HG02938 (cell line): ENCODE measurements around the gene TERT.
"Not testable (repeated sequence)": the region's sequence is repeated elsewhere in the genome, so short reads cannot be mapped to it uniquely, and the experiment has no call there.

Experiments
- ATAC-seq: cut with Tn5 transposase; IDR thresholded peaks from one replicate; pipeline ENCODE4 v1.9.1; 2021; ENCODE audit warnings: mild to moderate bottlenecking, moderate library complexity; ENCODE audit not compliant: unreplicated experiment

The TERT gene

GRCh38 chr5:1294835-1295649 is at the start of gene TERT:
TERT (minus strand) TSS chr5:1295068; CDS start chr5:1294989, 79 bp downstream.
- ATAC-seq: no peak

DNA sequence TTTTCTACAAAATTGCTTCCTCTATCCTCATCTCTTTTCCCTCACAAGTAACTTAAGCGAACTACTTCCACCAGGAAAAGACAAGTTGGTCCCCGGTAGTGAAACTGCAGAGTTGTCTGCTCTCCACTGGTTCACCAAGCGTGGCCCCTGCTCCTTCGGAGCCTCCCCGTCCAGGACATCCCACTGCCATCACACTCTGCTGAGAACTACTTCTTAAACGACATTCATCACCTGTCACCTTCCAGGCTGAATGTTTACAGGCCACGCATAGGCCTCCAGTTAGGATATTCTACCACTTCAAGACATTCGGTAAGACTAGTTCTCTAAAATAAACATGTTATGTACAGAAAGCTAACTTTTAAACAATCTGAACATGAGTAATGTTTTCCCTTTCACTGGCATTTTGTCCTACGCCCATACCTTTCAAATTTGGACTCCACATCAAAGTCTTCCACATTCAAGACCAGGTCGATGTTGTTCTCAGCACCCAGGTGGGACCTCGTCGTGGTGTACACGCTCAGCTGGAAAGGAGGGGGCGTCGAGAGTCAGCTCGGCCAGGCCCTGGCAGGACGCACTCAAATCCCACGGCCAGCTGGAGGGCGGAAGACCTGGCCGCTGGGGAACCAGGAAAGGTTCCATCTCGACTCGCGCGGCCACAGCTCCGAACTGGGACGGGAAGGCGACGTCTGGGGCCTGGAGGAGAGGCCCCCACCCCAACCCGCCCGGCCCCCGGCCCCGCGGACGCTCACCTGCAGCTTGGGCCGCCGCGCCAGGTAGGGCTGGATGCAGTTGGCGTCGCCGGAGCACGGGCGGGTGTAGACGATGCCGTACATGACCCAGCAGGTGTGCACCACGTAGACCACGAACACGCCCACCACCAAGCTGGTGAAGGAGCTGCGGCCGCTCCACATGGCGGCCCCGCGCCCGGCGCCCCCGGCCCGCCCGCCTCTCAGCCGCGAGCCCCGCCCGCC is 49.3 kb upstream of the TERT start:
- ATAC-seq: peak; percentile 17

GRCh38 chr5:1343315-1343751 is 48.5 kb upstream of the TERT start:
- no peak for ATAC-seq

- ATAC-seq: not testable (repeated sequence)
Measured at GRCh38 chr5:1342711-1343110, 47.8 kb upstream of the TERT start.

DNA sequence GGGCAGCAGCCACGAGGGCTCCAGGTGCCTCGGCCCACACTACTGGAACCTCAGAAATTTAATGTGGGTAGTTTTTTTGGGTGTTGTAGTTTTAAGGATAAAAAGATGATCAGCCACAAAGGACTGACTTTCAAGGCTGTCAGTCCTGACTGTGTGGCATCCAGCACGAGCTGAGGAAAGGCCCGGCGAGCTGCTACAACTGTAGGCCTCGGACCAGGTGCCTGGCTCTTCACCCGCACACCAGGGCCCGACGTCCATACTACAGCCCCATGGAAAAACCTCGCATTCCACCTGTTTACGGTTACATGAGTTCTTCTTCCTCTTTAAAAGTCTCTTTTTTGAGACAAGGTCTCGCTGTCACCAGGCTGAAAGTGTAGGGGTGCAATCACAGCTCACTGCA is 47.4 kb upstream of the TERT start:
- ATAC-seq: no peak

DNA sequence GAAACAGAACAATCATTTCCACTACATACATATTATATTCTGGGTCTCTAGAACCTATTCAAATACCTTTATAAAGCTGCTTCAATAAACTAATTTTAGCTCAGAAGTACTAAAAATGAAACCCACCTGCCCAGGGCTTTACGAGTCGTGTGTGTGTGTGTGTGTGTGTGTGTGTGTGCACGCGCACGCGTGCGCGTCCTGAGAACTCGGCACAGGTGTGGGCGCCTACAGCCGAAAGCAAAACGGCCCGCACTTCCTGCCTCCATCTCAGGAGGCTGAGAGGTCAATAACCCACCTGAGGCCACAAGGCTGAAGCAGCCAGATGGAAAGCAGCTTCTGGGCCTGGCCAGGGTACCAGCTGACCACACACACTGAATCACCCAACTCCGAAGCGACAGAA is 47.0 kb upstream of the TERT start:
- ATAC-seq: peak; percentile 40

DNA sequence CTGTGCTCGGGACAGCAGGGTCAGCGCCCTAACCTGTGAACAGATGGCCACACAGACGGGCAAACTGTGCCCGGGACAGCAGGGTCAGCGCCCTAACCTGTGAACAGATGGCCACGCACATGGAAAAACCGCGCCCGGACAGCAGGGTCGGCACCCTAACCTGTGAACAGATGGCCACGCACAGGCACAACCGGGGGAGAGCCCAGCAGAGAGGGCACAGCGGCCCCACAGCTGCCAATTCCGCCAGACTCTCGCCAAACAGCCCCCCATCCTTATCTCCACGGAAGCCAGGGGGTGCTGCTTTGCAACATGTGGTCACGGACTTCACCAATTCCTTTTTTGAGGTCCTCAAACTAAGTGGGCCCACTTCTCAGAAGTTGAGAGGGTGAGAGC is 44.9 kb upstream of the TERT start:
- not testable (repeated sequence) for ATAC-seq

DNA sequence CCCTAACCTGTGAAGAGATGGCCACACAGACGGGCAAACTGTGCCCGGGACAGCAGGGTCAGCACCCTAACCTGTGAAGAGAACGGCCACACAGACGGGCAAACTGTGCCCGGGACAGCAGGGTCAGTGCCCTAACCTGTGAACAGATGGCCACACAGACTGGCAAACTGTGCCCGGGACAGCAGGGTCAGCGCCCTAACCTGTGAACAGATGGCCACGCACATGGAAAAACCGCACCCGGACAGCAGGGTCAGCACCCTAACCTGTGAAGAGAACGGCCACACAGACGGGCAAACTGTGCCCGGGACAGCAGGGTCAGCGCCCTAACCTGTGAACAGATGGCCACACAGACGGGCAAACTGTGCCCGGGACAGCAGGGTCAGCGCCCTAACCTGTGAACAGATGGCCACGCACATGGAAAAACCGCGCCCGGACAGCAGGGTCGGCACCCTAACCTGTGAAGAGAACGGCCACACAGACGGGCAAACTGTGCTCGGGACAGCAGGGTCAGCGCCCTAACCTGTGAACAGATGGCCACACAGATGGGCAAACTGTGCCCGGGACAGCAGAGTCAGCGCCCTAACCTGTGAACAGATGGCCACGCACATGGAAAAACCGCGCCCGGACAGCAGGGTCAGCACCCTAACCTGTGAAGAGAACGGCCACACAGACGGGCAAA is 44.4 kb upstream of the TERT start:
- not testable (repeated sequence) for ATAC-seq

DNA sequence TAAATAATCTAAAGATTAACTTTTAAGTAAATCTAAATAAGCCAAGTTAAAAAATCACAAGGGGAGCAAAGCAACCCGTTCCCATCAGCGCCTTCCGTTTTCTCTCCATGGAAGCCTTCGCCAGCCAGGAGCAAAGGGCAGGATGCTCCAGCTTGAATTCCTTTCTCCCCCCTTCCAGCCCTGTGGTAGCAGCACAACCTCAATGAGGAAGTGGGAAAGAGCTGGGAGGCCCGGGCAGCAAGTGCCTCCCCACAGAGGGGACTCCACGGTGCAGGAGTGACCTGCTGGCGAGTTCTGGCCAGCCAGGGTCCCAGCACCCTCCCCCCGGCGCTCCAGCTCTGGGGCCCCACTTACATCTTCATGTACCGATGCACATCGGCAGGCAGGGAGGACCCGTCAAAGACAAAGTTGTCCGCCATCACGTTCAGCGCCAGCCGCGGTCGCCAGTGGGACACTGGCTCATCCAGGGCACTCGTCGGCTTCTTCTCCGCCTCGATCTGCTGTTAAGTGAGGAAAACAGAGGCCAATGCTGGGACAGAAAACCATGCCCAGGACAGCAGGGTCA is 43.7 kb upstream of the TERT start:
- no peak for ATAC-seq

GRCh38 chr5:1338196-1338490 is 43.3 kb upstream of the TERT start:
- no peak for ATAC-seq

GRCh38 chr5:1337489-1338195 is 42.8 kb upstream of the TERT start:
- no peak for ATAC-seq

GRCh38 chr5:1336749-1337488 is 42.1 kb upstream of the TERT start:
- ATAC-seq: no peak

GRCh38 chr5:1336106-1336561 is 41.3 kb upstream of the TERT start:
- no peak for ATAC-seq

GRCh38 chr5:1335540-1336095 is 40.8 kb upstream of the TERT start:
- no peak for ATAC-seq

DNA sequence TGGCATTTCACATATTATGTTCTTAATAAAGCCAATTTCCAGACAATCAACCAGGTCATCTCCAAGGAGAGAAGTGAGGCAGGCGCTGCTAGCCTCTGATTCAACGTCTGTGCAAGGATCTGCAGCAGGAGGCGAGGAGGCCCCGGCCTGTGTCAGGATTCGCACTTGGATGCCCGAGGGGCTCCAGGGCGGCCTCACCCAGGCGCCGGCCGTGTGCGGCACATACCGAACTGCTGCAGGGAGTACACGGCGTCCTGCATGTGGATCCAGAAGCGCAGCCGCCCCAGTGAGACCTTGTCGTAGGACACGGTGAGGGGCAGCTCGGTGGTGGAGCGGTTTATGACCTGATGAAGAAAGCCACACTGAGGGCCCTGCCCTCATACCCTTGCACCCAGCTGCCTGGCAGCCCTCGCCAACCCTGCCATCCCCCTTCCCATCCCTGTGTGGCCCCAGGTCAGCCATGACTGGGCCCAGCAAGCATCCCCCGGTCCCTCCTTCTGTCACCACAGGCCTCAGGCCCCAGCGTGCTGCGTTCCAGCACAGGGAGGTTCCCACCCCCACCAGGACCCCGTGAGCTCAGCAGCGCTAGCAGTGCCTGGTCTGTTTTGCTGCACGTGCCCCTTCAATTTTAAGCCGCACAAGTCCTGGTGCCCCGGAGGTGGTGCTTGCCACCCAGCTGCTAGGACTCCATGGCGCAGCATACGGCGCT is 40.1 kb upstream of the TERT start:
- no peak for ATAC-seq

GRCh38 chr5:1333986-1334385 is 39.1 kb upstream of the TERT start:
- ATAC-seq: no peak

DNA sequence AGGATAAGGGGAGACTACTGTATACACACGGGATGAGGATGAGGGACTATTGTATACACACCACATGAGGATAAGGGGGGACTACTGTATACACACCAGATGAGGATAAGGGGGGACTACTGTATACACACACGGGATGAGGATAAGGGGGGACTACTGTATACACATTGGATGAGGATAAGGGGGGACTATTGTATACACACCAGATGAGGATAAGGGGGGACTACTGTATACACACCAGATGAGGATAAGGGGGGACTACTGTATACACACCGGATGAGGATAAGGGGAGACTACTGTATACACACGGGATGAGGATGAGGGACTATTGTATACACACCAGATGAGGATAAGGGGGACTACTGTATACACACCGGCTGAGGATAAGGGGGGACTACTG is 38.4 kb upstream of the TERT start:
- not testable (repeated sequence) for ATAC-seq

- ATAC-seq: no peak
Measured at GRCh38 chr5:1332461-1333001, 37.7 kb upstream of the TERT start.
